Right atrium auricular region (tissue), 2 donors: ENCODE results near the gene DUOXA1. TPM values are rescaled to one million over a fixed set of nuclear protein-coding genes. Genes with fewer than 3 reads are reported as not detected.

ENCODE experiments used
- DNase-seq: peaks from one replicate; pipeline ENCODE4 v3.0.0-alpha.2; 2019; ENCODE audit warnings: low spot score
- H3K27ac ChIP-seq, 2 donors: fragments of 200-600 bp; sonication (generic); 1 replicate in 1 of 2; 2 replicates in 1 of 2; pipeline ENCODE4 v1.5.1; 2016 to 2019
- H3K27me3 ChIP-seq, 2 donors: fragments of 200-600 bp; sonication (generic); one replicate each; pipeline versions ENCODE4 v1.5.1 to v1.6.0; 2017 to 2019
- H3K36me3 ChIP-seq: fragments of 200-600 bp; sonication (generic); one replicate; pipeline ENCODE4 v1.5.1; 2016
- H3K4me1 ChIP-seq, 2 donors: fragments of 200-600 bp; sonication (generic); one replicate each; pipeline versions ENCODE4 v1.5.1 to v1.6.0; 2017 to 2019
- H3K4me3 ChIP-seq, 2 donors: fragments of 200-600 bp; sonication (generic); 1 replicate in 1 of 2; 2 replicates in 1 of 2; pipeline ENCODE4 v1.5.1; 2017 to 2019; ENCODE audit warnings: mild to moderate bottlenecking in 1 of 2, moderate library complexity in 1 of 2
- H3K9me3 ChIP-seq, 2 donors: fragments of 200-600 bp; sonication (generic); one replicate each; pipeline ENCODE4 v1.5.1; 2019
- total RNA-seq, 2 donors: library from RNA; depleted of rRNA; stranded (reverse); fragments of >200 nt; gene quantifications; one replicate each; pipeline ENCODE4 v1.1.0, GENCODE V29; 2016
- TF ChIP-seq, protein P1 (sequence below), 2 donors: fragments of 200-600 bp; sonication (generic); IDR thresholded peaks; one replicate each; pipeline ENCODE4 v1.5.1; 2019; ENCODE audit warnings: antibody characterized with exemption in 2 of 2

DUOXA1 gene
- total RNA-seq, 2 donors from 2014 or later, result 0.41 to 2.7 TPM

DNA sequence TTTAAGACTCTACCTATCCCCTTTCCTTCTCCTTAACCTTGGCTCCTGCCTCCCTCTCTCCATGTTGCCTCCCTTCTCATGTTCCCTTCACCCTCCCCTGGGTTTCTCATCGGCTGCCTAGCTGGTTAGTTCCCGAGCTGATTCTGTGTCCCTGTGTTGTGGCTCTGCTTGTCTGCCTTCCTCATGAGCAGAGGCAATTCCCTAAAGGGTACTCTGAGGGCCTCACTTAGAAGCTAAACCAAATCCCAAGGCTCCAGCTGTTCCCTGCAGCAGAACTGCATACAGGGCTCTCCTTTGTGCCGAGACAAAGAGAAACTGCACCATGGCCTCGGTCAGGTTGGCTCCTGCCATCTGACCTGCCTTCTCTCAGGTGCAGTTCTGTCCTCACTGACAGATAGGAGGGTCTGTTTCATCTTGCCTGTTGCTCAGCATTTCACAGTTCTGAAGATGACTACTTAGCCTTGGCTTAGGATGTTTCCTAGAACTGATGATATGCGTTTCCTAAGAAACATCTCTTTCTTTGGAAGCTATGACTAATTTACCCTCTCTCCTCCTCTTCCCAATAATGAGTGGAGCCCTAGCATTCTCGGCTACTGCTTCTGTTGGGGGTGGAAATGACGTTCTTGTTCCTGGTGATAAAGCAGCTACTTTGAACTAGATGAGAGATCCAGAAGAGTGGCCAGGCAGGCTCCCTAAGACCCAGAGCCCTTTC, 27.2 kb upstream of the DUOXA1 start:
- Histone ChIP-seq H3K27ac (no peak overlapping the region), H3K9me3 (no peaks in the 10 kb centered on the region), H3K4me3 (no peak overlapping the region), H3K27me3 (no peaks in the 10 kb centered on the region), H3K36me3 (no peaks in the 10 kb centered on the region), H3K4me1 (no peaks in the 10 kb centered on the region)
- no peak for DNase-seq
- TF ChIP-seq, protein P1, sequence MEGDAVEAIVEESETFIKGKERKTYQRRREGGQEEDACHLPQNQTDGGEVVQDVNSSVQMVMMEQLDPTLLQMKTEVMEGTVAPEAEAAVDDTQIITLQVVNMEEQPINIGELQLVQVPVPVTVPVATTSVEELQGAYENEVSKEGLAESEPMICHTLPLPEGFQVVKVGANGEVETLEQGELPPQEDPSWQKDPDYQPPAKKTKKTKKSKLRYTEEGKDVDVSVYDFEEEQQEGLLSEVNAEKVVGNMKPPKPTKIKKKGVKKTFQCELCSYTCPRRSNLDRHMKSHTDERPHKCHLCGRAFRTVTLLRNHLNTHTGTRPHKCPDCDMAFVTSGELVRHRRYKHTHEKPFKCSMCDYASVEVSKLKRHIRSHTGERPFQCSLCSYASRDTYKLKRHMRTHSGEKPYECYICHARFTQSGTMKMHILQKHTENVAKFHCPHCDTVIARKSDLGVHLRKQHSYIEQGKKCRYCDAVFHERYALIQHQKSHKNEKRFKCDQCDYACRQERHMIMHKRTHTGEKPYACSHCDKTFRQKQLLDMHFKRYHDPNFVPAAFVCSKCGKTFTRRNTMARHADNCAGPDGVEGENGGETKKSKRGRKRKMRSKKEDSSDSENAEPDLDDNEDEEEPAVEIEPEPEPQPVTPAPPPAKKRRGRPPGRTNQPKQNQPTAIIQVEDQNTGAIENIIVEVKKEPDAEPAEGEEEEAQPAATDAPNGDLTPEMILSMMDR (IDR thresholded peaks at IDR 0.05), result no peak

DNA sequence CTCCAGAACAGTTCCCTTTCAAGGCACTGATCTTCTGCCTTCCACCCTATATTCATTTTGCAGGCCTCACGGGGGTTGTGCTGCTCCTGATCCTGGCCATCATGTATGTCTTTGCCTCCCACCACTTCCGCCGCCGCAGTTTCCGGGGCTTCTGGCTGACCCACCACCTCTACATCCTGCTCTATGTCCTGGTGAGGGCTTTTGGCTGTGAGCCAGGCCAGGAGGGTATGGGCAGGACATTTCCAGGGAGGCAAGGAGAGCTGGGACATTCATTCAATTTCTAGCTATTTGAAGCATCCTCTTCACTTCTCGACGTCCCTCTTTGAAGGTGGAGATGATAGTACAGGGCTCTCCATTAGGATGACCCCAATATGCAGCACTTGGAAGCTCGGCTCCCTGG, 26.1 kb upstream of the DUOXA1 start:
- no peak for DNase-seq
- H3K4me3 ChIP-seq, result no peak overlapping the region
- no peaks in the 10 kb centered on the region for H3K27me3 ChIP-seq
- H3K9me3 ChIP-seq, result no peaks in the 10 kb centered on the region
- no peaks in the 10 kb centered on the region for H3K36me3 ChIP-seq
- H3K27ac ChIP-seq, result no peak overlapping the region
- TF ChIP-seq, protein P1 (IDR thresholded peaks at IDR 0.05), result no peak
- H3K4me1 ChIP-seq, result no peaks in the 10 kb centered on the region

DNA sequence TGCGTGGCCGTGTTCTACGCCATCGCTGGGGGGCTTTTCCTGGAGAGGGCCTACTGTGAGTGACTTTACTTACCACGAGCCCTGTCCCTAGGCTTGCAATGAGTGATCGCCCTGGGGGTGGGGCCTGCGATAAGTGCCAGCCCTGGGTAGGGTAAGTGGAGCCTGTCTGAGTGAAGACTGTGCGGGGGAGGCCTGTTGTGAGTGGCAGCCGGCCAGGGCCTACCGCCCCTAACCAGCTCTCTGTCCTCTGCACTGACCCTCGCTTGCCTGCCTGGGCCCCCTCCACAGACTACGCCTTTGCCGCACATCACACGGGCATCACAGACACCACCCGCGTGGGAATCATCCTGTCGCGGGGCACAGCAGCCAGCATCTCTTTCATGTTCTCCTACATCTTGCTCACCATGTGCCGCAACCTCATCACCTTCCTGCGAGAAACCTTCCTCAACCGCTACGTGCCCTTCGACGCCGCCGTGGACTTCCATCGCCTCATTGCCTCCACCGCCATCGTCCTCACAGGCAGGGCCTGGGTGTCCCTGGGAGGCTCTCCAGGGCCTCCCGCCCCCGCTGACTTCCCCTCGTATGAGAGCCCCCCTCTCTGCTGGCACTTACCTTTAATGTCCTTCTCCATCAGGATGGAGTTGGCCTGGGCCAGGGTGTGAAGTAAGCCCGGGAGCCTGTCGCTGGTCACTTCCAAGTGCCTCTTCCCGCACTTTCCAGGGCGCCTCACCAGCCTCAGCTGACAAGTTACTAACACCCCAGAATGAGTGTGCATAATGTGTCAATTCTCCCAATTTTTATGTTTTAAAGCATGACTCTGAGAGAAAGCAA, 22.5 kb upstream of the DUOXA1 start:
- TF ChIP-seq, protein P1 (IDR thresholded peaks at IDR 0.05), result no peak
- no peak for DNase-seq
- Histone ChIP-seq H3K27ac (no peak overlapping the region), H3K9me3 (no peaks in the 10 kb centered on the region), H3K4me3 (no peak overlapping the region), H3K36me3 (no peaks in the 10 kb centered on the region), H3K4me1 (no peaks in the 10 kb centered on the region), H3K27me3 (no peaks in the 10 kb centered on the region)

DNA sequence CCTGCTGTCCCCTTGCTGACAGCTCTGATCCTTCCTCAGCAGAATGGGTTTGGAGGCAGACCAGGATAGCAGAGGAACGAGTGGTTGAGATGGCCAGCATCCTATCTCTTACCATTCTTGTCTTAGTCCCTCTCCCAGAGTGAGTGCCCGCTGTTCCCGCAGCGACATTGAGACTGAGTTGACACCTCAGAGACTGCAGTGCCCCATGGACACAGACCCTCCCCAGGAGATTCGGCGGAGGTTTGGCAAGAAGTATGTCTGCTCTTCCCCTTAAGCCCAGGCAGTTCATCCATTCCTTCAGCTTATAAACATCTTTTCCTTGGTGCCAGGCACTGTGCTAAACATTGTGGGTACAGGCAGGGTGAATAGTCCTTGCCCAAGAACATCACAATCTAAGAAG, 21.3 kb upstream of the DUOXA1 start:
- Histone ChIP-seq H3K9me3 (no peaks in the 10 kb centered on the region), H3K4me1 (no peaks in the 10 kb centered on the region), H3K27me3 (no peaks in the 10 kb centered on the region), H3K36me3 (no peaks in the 10 kb centered on the region), H3K27ac (no peak overlapping the region), H3K4me3 (no peak overlapping the region)
- DNase-seq, result no peak
- TF ChIP-seq, protein P1 (IDR thresholded peaks at IDR 0.05), result no peak

DNA sequence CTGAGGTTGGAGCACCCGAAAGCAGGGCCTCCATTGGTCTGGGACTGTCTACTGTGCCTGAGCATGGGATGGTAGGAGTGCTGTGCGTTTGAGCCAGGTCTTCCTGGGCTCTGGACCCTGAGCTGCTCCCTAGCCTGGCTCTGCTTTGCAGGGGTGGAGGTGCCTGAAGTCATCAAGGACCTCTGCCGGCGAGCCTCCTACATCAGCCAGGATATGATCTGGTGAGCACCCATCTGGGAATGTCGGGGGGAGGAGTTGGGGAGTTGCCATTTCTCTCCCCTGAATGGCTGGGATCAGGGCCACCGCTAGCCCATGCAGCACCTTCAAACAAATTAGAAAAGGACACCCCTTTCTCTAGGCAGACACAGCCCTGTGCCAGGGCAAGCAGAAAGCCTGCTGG, 20.8 kb upstream of the DUOXA1 start:
- TF ChIP-seq, protein P1 (IDR thresholded peaks at IDR 0.05), result no peak
- Histone ChIP-seq H3K27ac (no peak overlapping the region), H3K4me3 (no peak overlapping the region), H3K36me3 (no peaks in the 10 kb centered on the region), H3K4me1 (no peaks in the 10 kb centered on the region), H3K27me3 (no peaks in the 10 kb centered on the region), H3K9me3 (no peaks in the 10 kb centered on the region)
- DNase-seq, result no peak
